ENCODE data around the gene FOXC2.
A peak's percentile ranks its signal among the peaks of the same experiment; 100 is the strongest.

FOXC2 gene

DNA sequence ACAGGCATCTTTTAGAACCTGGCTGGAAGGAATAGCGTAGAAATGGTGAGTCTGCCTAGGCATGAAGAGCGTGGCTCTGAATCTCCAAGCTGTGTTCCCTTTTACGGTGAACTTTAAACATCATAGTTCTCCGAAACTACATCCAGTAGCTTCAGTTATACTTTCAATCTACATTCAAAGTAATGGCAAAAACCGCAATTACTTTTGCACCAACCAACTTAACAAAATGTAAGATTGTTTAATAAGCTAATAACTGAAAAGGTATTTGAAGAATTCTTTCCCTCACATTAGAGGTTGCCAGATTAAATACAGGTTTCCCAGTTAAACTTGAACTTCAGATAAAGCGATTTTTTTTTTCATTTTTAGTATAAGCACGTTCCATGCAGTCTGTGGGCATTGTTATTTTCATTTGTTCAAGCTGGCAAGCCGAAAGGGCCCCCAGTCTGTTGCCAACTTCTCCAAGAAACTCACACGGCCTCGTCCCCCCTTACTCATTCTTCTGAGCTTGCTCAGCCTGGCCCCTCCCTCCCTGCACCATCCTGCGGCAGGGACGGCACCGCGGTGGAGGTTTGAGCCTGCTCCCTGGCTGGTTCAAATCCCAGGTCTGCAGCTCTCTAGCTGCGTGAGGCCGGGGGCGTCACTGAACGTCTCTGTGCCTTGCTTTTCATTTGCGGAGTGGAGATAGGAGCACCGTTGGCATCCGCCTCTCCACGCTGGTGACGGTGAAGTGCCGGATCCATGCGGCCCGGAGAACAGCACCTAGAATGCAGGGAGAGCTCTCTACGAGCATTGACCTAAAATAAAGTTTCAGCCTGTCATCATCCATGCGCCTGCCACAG is 8.1 kb upstream of the FOXC2 start:
- no peak for FAIRE-seq

DNA sequence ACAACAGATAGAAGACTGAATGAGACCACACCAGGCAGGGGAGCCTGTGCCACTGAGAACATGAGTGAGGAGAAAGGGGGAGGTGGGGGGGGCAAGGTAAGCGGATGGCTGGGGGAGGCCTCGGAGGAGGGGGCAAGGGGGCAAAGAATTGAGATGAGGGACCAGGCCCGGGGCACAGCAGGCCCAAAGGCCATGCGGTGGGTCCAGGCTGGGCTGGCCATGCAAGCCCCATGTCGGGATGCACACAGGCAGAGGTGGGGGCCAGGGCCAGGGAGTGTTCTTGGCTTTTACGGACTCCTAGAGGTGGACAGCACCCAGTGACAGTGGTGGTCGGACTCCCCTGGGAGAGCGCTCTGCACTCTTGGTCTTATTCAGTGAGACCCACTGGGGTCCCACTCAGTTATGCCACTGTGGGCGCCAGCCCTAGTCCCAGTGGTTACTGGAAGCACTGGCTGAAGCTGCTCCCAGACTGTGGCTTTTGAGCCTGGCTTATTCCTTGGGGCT is 6.8 kb upstream of the FOXC2 start:
- FAIRE-seq = no peak

DNA sequence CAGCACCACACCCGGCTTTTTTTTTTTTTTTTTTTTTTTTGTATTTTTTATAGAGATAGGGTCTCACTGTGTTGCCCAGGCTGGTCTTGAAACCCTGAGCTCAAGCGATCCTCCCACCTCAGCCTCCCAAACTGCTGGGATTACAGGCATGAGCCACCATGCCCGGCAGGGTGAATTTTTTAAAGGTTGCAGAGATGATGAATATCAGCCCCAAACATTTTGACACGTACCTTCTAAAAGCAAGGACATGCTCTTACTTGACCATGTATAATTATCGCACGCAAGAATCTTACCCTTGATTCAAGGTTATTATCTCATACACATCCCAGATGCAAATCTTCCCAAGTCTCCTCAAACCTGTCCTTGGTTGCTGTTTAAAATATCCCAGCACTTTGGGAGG is 4.3 kb upstream of the FOXC2 start:
- no peak for FAIRE-seq

DNA sequence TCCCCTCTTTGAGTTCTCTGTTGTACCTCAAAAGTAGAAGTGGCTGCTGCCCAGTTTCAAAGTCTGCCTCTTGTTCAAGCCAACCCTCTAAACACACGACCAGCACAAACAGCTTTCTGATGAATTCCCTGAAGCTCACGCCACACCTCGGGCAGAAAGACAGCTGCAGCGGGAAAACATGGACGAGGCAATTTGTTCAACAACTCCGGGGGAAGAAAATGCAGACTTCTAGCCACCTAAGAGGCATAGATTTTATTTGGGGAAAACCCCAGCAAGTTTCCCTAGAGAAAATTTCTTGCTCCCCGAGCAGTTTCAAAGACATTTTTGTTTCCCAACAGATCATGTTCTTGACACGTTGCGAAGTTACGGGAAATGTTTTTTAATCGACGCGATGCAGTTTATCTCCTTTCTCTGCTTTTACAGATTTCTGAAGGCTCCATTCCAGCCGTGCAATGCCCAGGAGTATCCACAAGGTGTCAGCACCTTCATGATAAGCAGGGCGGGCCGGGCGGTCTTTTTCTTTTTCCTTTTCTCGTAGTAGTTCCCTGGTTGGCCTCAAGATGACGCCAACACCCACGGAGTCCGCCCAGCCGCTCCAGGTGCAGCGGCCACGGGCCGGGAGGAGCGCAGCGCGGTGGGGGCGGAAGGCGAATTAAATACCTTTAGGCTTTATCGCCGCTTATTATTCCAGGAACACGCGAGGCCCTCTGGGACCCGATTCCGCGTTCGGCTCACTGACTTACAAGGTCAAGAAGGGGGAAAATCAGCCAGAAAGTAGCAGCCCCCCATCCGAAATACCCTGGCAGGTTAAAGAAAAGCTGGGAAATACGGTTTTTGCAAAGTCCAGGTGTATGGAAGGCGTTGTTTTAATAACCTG is 2.9 kb upstream of the FOXC2 start:
- peak; percentile 21 for FAIRE-seq

DNA sequence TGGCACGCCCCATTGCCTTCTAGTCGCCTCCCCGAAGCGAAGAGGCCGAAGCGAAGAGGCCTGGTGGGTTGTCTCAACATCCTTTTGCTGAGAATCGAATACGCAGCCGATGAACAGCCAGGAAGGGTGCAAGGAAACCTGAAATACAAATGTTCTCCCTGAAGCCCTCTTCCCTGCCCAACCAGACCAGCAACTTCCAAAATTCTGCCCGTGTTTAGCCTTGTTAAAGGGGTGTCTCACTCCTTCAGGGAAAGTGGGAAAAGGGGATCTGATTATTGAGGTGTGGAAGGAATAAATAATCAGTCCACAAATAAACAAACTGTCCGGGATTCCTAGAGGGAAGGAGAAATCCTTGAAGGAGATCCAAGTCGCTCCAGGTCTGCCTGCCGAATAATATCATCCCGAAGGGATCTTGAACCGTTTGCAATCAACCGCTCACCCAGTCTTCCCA is 1.4 kb upstream of the FOXC2 start:
- no peak for FAIRE-seq

DNA sequence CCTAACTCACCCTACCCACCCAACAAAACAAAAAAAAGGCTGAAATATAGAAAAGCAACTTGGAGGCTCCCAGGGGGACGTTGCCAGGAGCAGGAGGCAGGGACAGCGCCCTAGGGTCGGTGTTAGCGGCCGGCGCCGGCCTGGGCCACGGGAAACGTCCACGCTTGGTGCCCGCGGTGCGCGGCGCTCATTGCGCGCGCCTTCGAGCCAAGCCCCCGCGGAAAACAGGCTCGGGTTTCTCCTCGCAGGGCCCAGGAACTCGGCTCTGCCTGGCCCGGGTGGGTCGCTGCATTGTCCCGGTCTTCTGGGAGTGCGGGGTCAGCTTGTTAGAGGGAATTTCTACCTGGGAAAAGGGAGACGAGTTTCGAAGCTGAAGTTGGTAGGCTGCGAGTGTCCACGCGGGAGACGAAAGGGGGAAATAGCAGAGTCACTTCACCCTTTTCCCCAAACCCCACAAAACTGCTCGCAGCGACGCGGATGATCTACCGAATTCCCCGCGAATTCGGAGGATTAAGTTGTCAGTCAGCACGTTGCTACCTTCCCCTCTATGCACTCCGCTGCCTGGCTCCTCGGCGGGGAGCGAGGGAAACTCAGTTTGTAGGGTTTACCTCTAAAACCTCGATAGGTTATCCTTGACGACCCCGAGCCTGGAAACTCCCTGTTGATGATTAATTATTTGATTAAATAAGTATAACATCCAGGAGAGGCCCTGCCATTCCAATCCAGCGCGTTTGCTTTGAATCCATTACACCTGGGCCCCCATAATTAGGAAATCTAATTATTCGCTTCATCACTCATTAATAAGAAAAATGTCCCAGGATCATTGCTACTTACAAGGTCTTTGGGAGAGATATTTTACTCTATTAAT is 751 bp upstream of the FOXC2 start:
- no peak for FAIRE-seq

DNA sequence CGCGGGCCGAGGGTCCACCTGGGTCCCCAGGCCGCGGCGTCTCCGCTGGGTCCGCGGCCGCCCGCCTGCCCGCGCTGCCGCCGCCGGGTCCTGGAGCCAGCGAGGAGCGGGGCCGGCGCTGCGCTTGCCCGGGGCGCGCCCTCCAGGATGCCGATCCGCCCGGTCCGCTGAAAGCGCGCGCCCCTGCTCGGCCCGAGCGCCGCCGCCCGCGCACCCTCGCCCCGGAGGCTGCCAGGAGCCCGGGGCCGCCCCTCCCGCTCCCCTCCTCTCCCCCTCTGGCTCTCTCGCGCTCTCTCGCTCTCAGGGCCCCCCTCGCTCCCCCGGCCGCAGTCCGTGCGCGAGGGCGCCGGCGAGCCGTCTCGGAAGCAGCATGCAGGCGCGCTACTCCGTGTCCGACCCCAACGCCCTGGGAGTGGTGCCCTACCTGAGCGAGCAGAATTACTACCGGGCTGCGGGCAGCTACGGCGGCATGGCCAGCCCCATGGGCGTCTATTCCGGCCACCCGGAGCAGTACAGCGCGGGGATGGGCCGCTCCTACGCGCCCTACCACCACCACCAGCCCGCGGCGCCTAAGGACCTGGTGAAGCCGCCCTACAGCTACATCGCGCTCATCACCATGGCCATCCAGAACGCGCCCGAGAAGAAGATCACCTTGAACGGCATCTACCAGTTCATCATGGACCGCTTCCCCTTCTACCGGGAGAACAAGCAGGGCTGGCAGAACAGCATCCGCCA is 504 bp downstream of the FOXC2 start:
- FAIRE-seq = no peak

DNA sequence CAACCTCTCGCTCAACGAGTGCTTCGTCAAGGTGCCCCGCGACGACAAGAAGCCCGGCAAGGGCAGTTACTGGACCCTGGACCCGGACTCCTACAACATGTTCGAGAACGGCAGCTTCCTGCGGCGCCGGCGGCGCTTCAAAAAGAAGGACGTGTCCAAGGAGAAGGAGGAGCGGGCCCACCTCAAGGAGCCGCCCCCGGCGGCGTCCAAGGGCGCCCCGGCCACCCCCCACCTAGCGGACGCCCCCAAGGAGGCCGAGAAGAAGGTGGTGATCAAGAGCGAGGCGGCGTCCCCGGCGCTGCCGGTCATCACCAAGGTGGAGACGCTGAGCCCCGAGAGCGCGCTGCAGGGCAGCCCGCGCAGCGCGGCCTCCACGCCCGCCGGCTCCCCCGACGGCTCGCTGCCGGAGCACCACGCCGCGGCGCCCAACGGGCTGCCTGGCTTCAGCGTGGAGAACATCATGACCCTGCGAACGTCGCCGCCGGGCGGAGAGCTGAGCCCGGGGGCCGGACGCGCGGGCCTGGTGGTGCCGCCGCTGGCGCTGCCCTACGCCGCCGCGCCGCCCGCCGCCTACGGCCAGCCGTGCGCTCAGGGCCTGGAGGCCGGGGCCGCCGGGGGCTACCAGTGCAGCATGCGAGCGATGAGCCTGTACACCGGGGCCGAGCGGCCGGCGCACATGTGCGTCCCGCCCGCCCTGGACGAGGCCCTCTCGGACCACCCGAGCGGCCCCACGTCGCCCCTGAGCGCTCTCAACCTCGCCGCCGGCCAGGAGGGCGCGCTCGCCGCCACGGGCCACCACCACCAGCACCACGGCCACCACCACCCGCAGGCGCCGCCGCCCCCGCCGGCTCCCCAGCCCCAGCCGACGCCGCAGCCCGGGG is 1.3 kb downstream of the FOXC2 start:
- FAIRE-seq = no peak

DNA sequence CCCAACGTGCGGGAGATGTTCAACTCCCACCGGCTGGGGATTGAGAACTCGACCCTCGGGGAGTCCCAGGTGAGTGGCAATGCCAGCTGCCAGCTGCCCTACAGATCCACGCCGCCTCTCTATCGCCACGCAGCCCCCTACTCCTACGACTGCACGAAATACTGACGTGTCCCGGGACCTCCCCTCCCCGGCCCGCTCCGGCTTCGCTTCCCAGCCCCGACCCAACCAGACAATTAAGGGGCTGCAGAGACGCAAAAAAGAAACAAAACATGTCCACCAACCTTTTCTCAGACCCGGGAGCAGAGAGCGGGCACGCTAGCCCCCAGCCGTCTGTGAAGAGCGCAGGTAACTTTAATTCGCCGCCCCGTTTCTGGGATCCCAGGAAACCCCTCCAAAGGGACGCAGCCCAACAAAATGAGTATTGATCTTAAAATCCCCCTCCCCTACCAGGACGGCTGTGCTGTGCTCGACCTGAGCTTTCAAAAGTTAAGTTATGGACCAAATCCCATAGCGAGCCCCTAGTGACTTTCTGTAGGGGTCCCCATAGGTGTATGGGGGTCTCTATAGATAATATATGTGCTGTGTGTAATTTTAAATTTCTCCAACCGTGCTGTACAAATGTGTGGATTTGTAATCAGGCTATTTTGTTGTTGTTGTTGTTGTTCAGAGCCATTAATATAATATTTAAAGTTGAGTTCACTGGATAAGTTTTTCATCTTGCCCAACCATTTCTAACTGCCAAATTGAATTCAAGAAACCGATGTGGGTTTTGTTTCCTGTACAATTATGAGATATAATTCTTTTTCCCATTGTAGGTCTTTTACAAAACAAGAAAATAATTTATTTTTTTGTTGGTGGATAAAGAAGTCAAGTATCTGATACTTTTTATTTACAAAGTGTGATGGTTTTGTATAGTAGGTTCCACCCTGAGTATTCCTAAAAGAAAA is 2.3 kb downstream of the FOXC2 start:
- peak; percentile 18 for FAIRE-seq

DNA sequence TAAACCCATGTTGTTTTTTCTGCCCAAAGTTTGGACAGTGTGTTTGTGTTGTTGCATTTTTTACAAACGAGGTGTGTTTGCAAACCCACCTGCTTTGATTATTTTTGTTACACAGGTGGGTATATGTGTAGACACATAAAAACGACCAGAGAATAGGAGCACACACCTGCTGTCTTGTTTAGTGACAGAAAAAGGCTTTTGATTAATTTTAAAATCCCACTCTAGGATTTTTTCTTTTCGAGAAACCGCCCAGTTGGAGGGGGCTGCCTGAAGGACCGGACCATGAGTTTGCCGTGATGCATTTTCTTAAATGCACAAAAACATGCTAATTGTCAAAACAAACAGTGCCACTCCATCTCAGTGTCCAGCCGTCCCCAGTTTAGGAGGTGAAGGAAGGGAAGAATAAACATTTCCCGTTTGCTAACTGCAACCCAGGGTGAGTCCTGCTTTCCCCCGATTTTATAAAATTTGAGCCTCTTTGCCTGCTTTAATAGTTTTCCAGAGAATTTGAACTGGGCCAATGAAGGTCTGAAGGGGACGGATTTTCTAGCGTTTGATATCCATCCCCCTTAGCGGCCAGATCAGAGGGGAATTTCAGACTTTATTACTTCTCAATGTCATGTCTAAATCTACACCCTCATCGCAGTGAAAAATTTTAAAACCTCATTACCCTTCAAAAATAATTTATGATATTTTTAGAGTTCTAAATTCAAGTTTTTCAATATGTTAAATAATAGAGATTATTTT is 3.2 kb downstream of the FOXC2 start:
- no peak for FAIRE-seq

DNA sequence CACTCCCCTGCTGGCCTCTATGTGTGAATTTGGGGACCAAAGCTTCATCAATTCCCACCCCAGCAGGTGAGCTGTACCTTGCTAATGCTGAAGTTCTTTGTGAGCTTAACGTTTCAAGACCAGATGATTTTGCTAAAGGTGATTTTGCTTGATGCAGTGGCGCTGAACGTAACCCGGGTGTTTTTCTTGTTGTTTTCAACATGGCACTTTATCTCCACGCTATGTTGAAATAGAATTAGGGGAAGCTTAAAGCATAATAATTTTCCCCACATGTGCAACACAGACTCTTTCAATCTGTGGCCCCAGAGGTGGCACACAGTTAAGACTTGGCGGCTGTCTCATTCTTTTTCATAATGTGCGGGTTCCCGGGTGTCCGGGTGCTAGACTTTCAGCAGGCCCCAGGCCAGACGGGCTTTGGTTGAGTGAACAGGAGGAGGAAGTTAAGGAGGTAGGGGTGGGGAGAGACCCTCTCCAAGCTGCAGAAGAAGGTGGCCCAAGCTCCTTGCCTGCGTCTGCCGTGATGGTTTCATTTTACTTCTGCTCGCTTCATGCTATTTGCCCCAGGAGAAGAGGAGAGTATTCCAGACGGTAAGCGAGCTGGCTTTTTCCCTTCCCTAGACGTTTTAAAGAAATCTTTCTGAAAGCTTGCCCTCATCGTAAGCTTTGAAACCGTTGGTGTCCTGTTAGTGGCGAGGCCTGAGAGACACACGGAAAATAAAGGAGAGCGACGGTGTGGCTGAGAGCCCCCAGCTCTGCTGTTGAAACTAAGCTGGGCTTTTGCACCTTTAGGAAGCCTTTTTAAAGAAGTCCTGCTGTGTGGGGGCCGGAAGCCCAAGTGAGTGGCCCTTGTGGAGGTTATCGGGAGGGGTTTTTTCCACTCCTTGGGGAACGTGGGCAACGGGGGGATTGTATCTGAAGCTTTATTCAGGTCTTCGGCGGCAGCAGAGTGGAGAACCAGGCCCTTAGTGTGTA is 4.2 kb downstream of the FOXC2 start:
- no peak for FAIRE-seq

DNA sequence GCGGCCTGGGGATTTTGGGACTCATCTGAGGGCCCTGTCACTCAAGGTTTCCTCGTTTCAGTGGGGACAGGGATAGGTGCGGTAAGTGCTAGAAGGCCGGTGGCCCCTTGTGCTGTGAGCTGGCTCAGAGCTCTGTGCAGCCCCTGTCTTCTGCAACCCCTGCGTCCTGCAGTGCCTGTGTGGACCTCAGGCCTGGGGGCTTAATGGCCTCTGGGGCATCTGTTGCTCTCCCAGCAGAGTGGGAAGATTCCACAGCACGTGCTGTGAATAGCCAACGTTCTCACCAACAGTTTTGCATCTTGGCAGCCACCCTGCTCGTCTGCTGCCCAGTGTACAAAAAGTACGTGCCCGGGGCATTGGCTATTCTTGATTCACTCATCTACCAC is 4.9 kb downstream of the FOXC2 start:
- FAIRE-seq = no peak

DNA sequence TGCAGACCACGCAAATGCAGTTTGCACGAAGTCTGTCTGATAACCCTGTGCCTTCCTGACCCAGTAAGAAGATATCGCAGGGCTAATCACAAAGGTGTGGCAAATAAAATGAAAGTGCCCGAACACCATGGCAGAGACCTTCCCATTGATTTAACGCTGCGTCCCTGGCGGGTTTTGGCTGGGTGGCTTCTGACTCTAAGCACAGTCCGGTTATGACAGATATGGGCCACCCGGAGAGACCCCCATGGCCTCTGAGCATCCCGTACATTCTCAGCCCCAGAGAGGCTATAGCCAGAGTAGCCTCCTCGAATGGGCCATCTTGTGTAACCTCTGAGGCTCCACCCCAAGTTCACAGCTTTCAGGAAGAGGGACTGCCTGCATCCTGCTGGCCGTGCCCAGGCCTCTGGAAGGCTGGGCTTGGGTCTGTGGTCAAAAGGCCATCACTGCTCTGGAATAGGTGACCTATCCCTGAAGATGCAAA is 5.5 kb downstream of the FOXC2 start:
- no peak for FAIRE-seq

DNA sequence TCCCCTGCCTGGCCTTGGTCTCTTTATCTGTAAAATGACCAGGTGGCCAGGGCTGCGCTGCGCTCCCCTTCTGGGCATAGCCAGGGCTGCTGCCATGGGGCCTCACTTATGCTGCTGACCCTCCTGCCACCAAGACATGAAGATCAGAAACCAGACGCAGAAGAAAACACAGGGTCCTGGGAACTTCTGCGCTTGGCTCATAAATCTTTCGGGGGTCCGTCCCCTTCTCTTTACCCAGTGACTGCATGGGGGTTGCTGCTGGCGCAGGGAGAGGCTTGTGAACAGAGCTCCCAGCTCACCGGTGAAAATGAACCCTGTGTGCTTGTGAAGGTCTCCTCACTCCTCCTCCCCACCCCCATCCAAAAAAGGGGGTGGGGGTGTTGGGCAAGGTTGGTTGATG is 6.0 kb downstream of the FOXC2 start:
- FAIRE-seq = no peak

DNA sequence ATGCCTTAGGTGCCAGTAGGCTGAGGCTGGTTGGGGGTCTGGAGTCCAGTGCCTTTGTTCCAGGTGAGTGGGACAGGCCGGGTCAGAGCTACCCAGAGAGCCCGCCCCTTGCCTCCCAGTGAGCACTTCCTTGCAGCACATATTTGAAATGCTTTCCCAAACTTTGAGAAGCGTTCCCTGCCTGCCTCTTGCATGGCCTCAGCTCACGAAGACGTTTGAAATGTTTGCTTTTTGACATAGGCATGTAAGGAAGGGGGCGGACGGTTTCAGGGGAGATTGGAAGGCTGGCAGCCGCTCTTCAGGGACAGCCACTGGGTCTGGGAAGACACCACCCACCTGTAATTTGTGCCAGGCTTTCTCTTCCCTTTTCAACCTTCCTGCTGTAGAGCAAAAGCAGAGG is 6.6 kb downstream of the FOXC2 start:
- no peak for FAIRE-seq

DNA sequence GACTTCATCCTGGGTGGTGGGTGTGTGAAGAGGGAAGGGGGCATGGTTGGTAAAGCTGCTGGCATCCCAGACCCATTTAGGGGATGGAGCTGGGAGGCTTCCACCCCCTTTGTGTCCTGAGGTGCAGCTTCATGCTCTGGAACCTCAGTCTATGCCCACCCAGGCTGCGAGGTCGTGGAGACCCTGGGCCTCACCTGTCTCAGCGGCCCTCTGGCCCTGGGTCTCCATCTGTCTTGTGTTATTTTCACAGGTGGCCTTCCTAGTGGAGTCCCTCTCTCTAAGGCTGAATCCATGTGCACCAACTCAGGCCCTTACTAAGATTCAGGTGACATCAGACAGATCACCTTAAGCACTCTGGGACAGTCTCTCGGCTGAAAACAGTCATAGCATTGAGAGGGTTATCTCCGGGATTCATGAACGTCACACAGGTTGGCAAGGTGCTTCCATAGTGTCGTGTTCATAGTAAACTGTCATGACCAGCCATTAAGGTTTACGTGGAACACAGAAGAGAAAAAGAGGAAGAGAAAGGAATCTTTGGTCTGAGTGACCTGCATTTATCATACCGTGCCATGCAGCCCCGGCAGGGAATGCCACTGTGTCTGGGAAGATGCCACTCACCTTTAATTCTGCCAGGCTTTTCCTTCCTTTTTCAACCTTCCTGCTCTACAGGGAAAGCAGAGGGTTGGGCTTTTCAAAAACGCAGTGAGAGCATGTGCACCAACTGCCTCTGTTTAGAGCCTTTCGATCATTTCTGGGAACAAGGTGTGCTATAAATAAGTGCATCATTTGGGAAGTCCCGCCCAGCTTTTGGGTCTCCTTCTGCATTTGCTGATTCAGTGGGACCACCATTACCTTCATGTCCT is 7.2 kb downstream of the FOXC2 start:
- no peak for FAIRE-seq

DNA sequence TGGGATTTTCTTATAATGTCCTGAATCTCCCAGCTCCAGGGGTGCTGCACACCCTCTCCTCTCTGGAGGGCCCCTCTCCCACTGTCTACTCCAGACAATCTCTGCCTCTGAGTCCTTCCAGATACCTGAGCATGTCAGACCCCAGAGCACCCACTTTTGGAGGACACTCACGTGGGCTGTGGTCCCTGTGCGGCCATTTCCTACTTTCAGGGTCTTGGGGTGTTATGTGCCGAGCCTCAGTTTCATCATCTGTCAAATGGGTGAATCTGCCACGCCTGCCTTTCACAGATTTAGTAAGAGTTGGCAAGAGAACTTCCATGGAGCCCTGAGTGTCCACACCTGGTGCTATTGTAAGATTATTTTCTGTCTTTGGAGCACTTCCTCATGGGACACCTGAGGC is 8.0 kb downstream of the FOXC2 start:
- no peak for FAIRE-seq
